Middle frontal gyrus (tissue), 1 donor: ENCODE results near the gene ZNF283.
"Not testable (repeated sequence)": the region's sequence is repeated elsewhere in the genome, so short reads cannot be mapped to it uniquely, and the experiment has no call there.

Experiments
- DNase-seq: peaks from one replicate; pipeline ENCODE4 v3.0.0-alpha.2; 2015; ENCODE audit warnings: low spot score; ENCODE audit errors: extremely low spot score

Gene ZNF283

GRCh38 chr19:43848821-43849220 is 21.7 kb downstream of the ZNF283 start:
- DNase-seq = no peak

DNA sequence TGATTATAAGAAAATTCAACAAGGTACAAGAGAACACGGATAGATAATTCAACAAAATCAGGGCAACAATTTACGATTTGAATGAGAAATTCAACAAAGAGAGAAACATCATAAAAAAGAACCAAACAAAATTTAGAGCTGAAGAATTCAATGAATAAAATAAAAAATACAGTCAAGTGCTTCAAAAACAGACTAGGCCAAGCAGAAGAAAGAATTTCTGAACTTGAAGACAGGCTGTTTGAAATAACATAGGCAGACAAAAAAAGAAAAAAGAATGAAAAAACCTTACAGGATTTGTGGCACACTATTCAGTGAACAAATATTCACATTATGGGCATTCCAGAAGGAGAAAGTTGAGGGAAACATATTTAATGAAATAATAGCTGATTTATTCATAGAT is 31.1 kb downstream of the ZNF283 start:
- no peak for DNase-seq

DNA sequence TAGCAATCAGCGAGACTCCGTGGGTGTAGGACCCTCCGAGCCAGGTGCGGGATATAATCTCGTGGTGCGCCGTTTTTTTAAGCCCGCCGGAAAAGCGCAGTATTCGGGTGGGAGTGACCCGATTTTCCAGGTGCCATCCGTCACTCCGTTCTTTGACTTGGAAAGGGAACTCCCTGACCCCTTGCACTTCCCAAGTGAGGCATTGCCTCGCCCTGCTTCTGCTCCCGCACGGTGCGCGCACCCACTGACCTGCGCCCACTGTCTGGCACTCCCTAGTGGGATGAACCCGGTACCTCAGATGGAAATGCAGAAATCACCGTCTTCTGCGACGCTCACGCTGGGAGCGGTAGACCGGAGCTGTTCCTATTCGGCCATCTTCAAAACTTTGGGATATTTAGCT is 39.8 kb downstream of the ZNF283 start:
- not testable (repeated sequence) for DNase-seq

DNA sequence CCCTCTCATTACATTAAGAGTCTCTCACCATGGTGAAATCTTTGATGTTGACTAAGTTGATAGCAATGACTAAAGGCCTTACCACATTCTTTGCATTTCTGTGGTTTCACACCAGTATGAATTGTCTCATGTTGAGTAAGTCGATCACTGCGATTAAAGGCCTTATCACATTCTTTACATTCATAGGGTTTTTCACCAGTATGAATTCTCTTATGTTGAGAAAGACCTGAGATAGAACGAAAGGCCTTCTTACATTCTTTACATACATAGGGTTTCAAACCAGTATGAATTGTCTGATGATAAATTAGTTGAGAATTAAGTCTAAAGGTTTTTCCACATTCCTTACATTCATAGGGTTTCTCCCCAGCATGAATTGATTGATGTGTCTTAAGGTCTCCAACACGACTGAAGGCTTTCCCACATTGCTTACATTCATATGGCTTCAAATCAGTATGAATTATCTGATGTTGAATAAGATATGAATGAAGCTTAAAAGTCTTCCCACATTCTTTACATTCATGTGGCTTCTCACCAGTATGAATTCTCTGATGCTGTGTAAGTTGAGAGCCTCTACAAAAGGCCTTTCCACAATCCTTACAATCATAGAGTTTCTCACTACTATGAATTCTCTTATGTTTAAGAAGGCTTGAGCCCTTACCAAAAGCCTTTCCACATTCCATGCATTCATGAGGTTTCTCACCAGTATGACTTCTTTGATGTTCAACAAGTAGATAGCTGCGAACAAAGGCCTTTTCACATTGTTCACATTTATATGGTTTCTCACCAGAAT is 45.6 kb downstream of the ZNF283 start:
- DNase-seq = no peak

DNA sequence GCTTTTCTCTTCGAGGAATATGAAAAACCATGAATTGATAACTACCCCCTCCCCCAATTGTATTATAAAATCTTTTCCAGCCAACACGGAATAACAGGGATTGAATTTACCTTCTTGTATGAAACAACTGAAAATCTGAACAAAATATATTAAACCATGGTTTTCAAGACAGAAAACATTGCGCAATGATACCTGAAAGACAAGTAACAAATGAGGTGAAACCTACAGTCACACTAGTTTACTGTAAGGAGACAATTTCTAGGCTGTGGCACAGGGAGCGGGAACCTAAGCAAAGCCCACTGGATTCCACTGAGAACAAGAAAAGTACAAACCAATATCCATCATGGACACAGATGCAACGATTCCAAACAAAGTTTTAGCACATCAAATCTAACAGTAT is 53.4 kb downstream of the ZNF283 start:
- DNase-seq = no peak

- no peak for DNase-seq
Measured at GRCh38 chr19:43883864-43884263, 56.7 kb downstream of the ZNF283 start, which contains the start of gene ZNF404. ZNF404 (minus strand) TSS chr19:43883964.

DNA sequence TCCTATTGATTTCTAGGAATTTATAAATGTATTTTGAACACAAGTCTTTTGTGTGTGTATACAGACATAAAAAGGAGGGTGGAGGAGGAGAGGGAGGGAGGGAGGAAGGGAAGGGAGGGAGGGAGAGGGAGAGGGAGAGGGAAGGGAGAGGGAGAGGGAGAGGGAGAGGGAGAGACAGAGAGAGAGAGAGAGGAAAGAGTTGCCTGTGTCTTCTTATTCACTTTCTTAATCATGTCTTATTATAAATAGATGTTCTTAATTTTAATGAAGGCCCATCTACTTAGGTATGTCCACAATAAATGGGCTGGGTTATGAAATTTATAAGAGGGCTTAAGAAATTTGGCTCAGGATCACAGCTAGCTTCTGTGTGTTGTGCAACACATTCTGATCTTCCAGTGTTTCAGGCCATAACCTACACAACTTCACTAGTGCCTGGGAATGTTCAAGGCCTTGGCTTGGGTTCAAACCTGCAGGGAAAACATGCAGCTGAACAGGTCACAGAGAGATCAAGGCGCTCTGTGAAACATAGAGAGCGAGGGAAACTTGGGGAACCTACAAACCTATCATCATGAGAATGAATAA is 68.7 kb downstream of the ZNF283 start:
- no peak for DNase-seq
